Measurements from ENCODE around the gene BTBD16.

- no peak for TF ChIP-seq ZNF274 (IDR thresholded peaks at IDR 0.05; ENCODE audit: low read depth, low read length)
- no peak for TF ChIP-seq YY1 (IDR thresholded peaks at IDR 0.05; ENCODE audit: insufficient read depth, insufficient read length)
- TF ChIP-seq SUZ12 (IDR thresholded peaks at IDR 0.05; ENCODE audit: extremely low read depth, insufficient read depth, insufficient read length): no peak
Observed at GRCh38 chr10:122287570-122287969, 16.5 kb downstream of the BTBD16 start.
